A673 (cell line): ENCODE data around the gene NRL. TPM values are rescaled to one million over a fixed set of nuclear protein-coding genes. Genes with fewer than 3 reads are reported as not detected.

Source experiments
- BruUV-seq: library from RNA; stranded (reverse); fragments of 400-500 nt; replicated peaks from 2 replicates; lab custom pipeline; 2021; lab: Mats Ljungman, UMichigan
- CTCF ChIA-PET: fragments of 300-600 bp; sonication (Branson Sonifier 250); formaldehyde crosslinking; loops from one replicate; lab custom pipeline; 2022; ENCODE audit warnings: antibody characterized with exemption; lab: Charles Lee
- POLR2A ChIA-PET: fragments of 300-600 bp; sonication (Branson Sonifier 250); formaldehyde crosslinking; loops from one replicate; lab custom pipeline; 2022; ENCODE audit warnings: antibody characterized with exemption; ENCODE audit not compliant: low non-redundant PET; lab: Charles Lee
- DNase-seq: peaks from one replicate; pipeline ENCODE4 v3.0.0-alpha.2; 2015; ENCODE audit warnings: low spot score
- H3K27ac ChIP-seq: fragments of 200-600 bp; sonication (generic); 2 replicates; pipeline ENCODE4 v1.5.1; 2016; ENCODE audit warnings: mixed run types, low read depth, mild to moderate bottlenecking, mixed read lengths, antibody characterized with exemption, low read length; ENCODE audit not compliant: poor library complexity, severe bottlenecking
- H3K27me3 ChIP-seq: fragments of 200-600 bp; sonication (generic); replicated peaks from 2 replicates; pipeline ENCODE4 v1.6.1; 2017; ENCODE audit warnings: mixed run types, low read depth, mild to moderate bottlenecking, mixed read lengths, antibody characterized with exemption, low read length; ENCODE audit not compliant: insufficient read depth, poor library complexity
- H3K36me3 ChIP-seq: fragments of 200-600 bp; sonication (generic); 2 replicates; pipeline ENCODE4 v1.6.1; 2016; ENCODE audit warnings: mixed run types, mild to moderate bottlenecking, mixed read lengths, antibody characterized with exemption, low read length; ENCODE audit not compliant: insufficient read depth, poor library complexity, severe bottlenecking
- H3K4me1 ChIP-seq: fragments of 200-600 bp; sonication (generic); 2 replicates; pipeline ENCODE4 v1.6.1; 2017; ENCODE audit warnings: mixed run types, mild to moderate bottlenecking, mixed read lengths, antibody characterized with exemption, low read length; ENCODE audit not compliant: insufficient read depth, poor library complexity, severe bottlenecking
- H3K4me3 ChIP-seq: fragments of 200-600 bp; sonication (generic); 2 replicates; pipeline ENCODE4 v1.5.1; 2016; ENCODE audit warnings: low read depth, mixed run types, mild to moderate bottlenecking, mixed read lengths, low read length; ENCODE audit not compliant: poor library complexity, severe bottlenecking
- H3K9me3 ChIP-seq: fragments of 200-600 bp; sonication (generic); 2 replicates; pipeline ENCODE4 v1.6.1; 2016; ENCODE audit warnings: mixed run types, low read depth, mild to moderate bottlenecking, mixed read lengths, antibody characterized with exemption, low read length; ENCODE audit not compliant: poor library complexity, severe bottlenecking
- CTCF ChIP-seq: fragments of 300-800, 200-600 bp; sonication (generic); conservative IDR thresholded peaks from 2 replicates; pipeline ENCODE4 v1.5.1; 2017; ENCODE audit warnings: low read depth, mild to moderate bottlenecking, antibody characterized with exemption, low read length, moderate library complexity, mixed read lengths
- EZH2 ChIP-seq: fragments of 200-600 bp; sonication (generic); IDR thresholded peaks from 2 replicates; pipeline ENCODE4 v1.6.1; 2017; ENCODE audit warnings: borderline replicate concordance, low read depth, mild to moderate bottlenecking, mixed read lengths, antibody characterized with exemption, low read length; ENCODE audit not compliant: poor library complexity, severe bottlenecking
- intact Hi-C: fragments of 100-400 bp; cut with micrococcal nuclease; formaldehyde crosslinking; loops from one replicate; pipeline ENCODE4 v1.10.0; 2022; ENCODE audit not compliant: unreplicated experiment
- total RNA-seq: library from RNA; stranded (reverse); gene quantifications from 2 replicates; pipeline ENCODE4 v1.2.3, GENCODE V29; 2021

NRL gene
- total RNA-seq, 1 experiment from 2014 or later, result 1.9 TPM

- no TSS peak for BruUV-seq
- CTCF ChIA-PET, result no interaction called here
- POLR2A ChIA-PET, result no interaction called here
Measured at GRCh38 chr14:24119691-24120090, 4.9 kb upstream of the NRL start.

GRCh38 chr14:24117179-24117578 lies 2.4 kb upstream of the NRL start:
- BruUV-seq, result no TSS peak
- Histone ChIP-seq H3K4me3 (no peak overlapping the region), H3K4me1 (peaks cover 14% of the 10 kb centered on the region), H3K27me3 (no peaks in the 10 kb centered on the region), H3K36me3 (peaks cover 32% of the 10 kb centered on the region), H3K27ac (no peak overlapping the region), H3K9me3 (no peaks in the 10 kb centered on the region)
- DNase-seq, result no peak
- ChIA-PET POLR2A (no interaction called here), CTCF (no interaction called here)
- intact Hi-C loops, result no loop called here
- TF ChIP-seq CTCF (no peak), EZH2 (no peak)

More at GRCh38 chr14:24119691-24120090, 4.9 kb upstream of the NRL start:
- DNase-seq, result no peak
- Histone ChIP-seq H3K4me1 (peaks cover 8% of the 10 kb centered on the region), H3K27me3 (no peaks in the 10 kb centered on the region), H3K27ac (no peak overlapping the region), H3K36me3 (peaks cover 32% of the 10 kb centered on the region), H3K4me3 (no peak overlapping the region), H3K9me3 (no peaks in the 10 kb centered on the region)
- intact Hi-C loops, result no loop called here
- TF ChIP-seq EZH2 (no peak), CTCF (no peak)

GRCh38 chr14:24116128-24116814 lies 1.5 kb upstream of the NRL start:
- Histone ChIP-seq H3K27ac (no peak overlapping the region), H3K9me3 (no peaks in the 10 kb centered on the region), H3K27me3 (no peaks in the 10 kb centered on the region), H3K4me3 (peak overlapping the region; percentile 82), H3K4me1 (peaks cover 14% of the 10 kb centered on the region), H3K36me3 (peaks cover 31% of the 10 kb centered on the region)
- intact Hi-C loops, result no loop called here
- no TSS peak for BruUV-seq
- POLR2A ChIA-PET, result no interaction called here
- CTCF ChIA-PET, result no interaction called here
- TF ChIP-seq CTCF (no peak), EZH2 (no peak)
- DNase-seq, result no peak
